Skeletal muscle tissue (tissue), 4 donors: ENCODE measurements around the gene PRKD1. TPM values are rescaled to one million over a fixed set of nuclear protein-coding genes. Genes with fewer than 3 reads are reported as not detected.
"Not testable (repeated sequence)": the region's sequence is repeated elsewhere in the genome, so short reads cannot be mapped to it uniquely, and the experiment has no call there.

ENCODE experiments used
- H3K27ac ChIP-seq: one replicate; pipeline ENCODE4 v1.7.0; 2013; ENCODE audit warnings: mild to moderate bottlenecking, low read depth, low read length, inconsistent platforms
- H3K27me3 ChIP-seq, 3 donors: one replicate each; pipeline ENCODE4 v1.7.0; 2013; ENCODE audit warnings: low read length in 3 of 3; ENCODE audit not compliant: control insufficient read depth in 3 of 3, insufficient read depth in 3 of 3
- H3K36me3 ChIP-seq, 3 donors: one replicate each; pipeline ENCODE4 v1.7.0; 2013; ENCODE audit warnings: low read length in 3 of 3; ENCODE audit not compliant: control insufficient read depth in 3 of 3, insufficient read depth in 3 of 3
- H3K4me1 ChIP-seq, 3 donors: one replicate each; pipeline ENCODE4 v1.7.0; 2013; ENCODE audit warnings: low read length in 3 of 3, mild to moderate bottlenecking in 3 of 3; ENCODE audit not compliant: control insufficient read depth in 3 of 3, insufficient read depth in 3 of 3
- H3K4me3 ChIP-seq, 3 donors: one replicate each; pipeline ENCODE4 v1.7.0; 2013; ENCODE audit warnings: low read length in 3 of 3
- H3K9ac ChIP-seq, 3 donors: one replicate each; pipeline ENCODE4 v1.7.0; 2013; ENCODE audit warnings: low read length in 3 of 3, mild to moderate bottlenecking in 3 of 3, moderate library complexity in 2 of 3, low read depth in 1 of 3
- H3K9me3 ChIP-seq, 3 donors: one replicate each; pipeline ENCODE4 v1.7.0; 2013; ENCODE audit warnings: low read length in 3 of 3; ENCODE audit not compliant: control insufficient read depth in 3 of 3
- total RNA-seq: library from RNA; depleted of rRNA; stranded (reverse); fragments of >200 nt; gene quantifications from one replicate; pipeline ENCODE4 v1.2.3, GENCODE V29; 2014
- donor health status: Osteomylitis.

The PRKD1 gene
- total RNA-seq, 1 donor from 2014 or later = 30.3 TPM

GRCh38 chr14:29712601-29713000 is 215.0 kb downstream of the PRKD1 start:
- H3K36me3 ChIP-seq = no peaks in the 10 kb centered on the region
- no peaks in the 10 kb centered on the region for H3K27me3 ChIP-seq
- no peak overlapping the region for H3K27ac ChIP-seq
- H3K9ac ChIP-seq = no peak overlapping the region
- H3K9me3 ChIP-seq = no peaks in the 10 kb centered on the region
- H3K4me3 ChIP-seq = no peak overlapping the region
- no peaks in the 10 kb centered on the region for H3K4me1 ChIP-seq

GRCh38 chr14:29710015-29710414 is 217.6 kb downstream of the PRKD1 start:
- H3K9ac ChIP-seq = no peak overlapping the region
- H3K27ac ChIP-seq = no peak overlapping the region
- no peaks in the 10 kb centered on the region for H3K36me3 ChIP-seq
- H3K27me3 ChIP-seq = no peaks in the 10 kb centered on the region
- H3K4me3 ChIP-seq = no peak overlapping the region
- H3K4me1 ChIP-seq = no peaks in the 10 kb centered on the region
- no peaks in the 10 kb centered on the region for H3K9me3 ChIP-seq

GRCh38 chr14:29709490-29709889 is 218.2 kb downstream of the PRKD1 start:
- Histone ChIP-seq H3K9me3 (no peaks in the 10 kb centered on the region), H3K27ac (no peak overlapping the region), H3K27me3 (no peaks in the 10 kb centered on the region), H3K4me1 (no peaks in the 10 kb centered on the region), H3K4me3 (no peak overlapping the region), H3K9ac (no peak overlapping the region), H3K36me3 (no peaks in the 10 kb centered on the region)

- Histone ChIP-seq H3K27me3 (no peaks in the 10 kb centered on the region), H3K36me3 (no peaks in the 10 kb centered on the region), H3K4me1 (no peaks in the 10 kb centered on the region), H3K9ac (no peak overlapping the region), H3K27ac (no peak overlapping the region), H3K9me3 (no peaks in the 10 kb centered on the region), H3K4me3 (no peak overlapping the region)
Observed at GRCh38 chr14:29706700-29707099, 220.9 kb downstream of the PRKD1 start.

GRCh38 chr14:29705801-29706200 is 221.8 kb downstream of the PRKD1 start:
- H3K36me3 ChIP-seq = no peaks in the 10 kb centered on the region
- H3K9me3 ChIP-seq = no peaks in the 10 kb centered on the region
- no peak overlapping the region for H3K9ac ChIP-seq
- H3K27me3 ChIP-seq = no peaks in the 10 kb centered on the region
- H3K4me3 ChIP-seq = no peak overlapping the region
- no peak overlapping the region for H3K27ac ChIP-seq
- no peaks in the 10 kb centered on the region for H3K4me1 ChIP-seq

GRCh38 chr14:29689597-29689996 is 238.1 kb downstream of the PRKD1 start:
- not testable (repeated sequence) for H3K27me3 ChIP-seq, H3K9me3 ChIP-seq, H3K4me3 ChIP-seq, H3K9ac ChIP-seq, H3K27ac ChIP-seq, H3K36me3 ChIP-seq, H3K4me1 ChIP-seq

- Histone ChIP-seq H3K27me3 (no peaks in the 10 kb centered on the region), H3K9me3 (peaks cover 0 to 2% (median 0%) of the 10 kb centered on the region in 3 donors), H3K27ac (no peak overlapping the region), H3K9ac (no peak overlapping the region), H3K4me1 (no peaks in the 10 kb centered on the region), H3K4me3 (no peak overlapping the region), H3K36me3 (no peaks in the 10 kb centered on the region)
Observed at GRCh38 chr14:29687866-29688265, 239.8 kb downstream of the PRKD1 start.

GRCh38 chr14:29687071-29687765 is 240.4 kb downstream of the PRKD1 start:
- Histone ChIP-seq H3K9me3 (peaks cover 0 to 2% (median 0%) of the 10 kb centered on the region in 3 donors), H3K4me1 (no peaks in the 10 kb centered on the region), H3K27me3 (no peaks in the 10 kb centered on the region), H3K36me3 (no peaks in the 10 kb centered on the region), H3K4me3 (no peak overlapping the region), H3K27ac (no peak overlapping the region), H3K9ac (no peak overlapping the region)

GRCh38 chr14:29684926-29685325 is 242.7 kb downstream of the PRKD1 start:
- Histone ChIP-seq H3K4me3 (no peak overlapping the region), H3K36me3 (no peaks in the 10 kb centered on the region), H3K27me3 (no peaks in the 10 kb centered on the region), H3K9me3 (peaks cover 0 to 2% (median 0%) of the 10 kb centered on the region in 3 donors), H3K27ac (no peak overlapping the region), H3K9ac (no peak overlapping the region), H3K4me1 (no peaks in the 10 kb centered on the region)

GRCh38 chr14:29682789-29683188 is 244.9 kb downstream of the PRKD1 start:
- Histone ChIP-seq H3K9me3 (no peaks in the 10 kb centered on the region), H3K4me3 (no peak overlapping the region), H3K36me3 (no peaks in the 10 kb centered on the region), H3K27ac (no peak overlapping the region), H3K4me1 (no peaks in the 10 kb centered on the region), H3K9ac (no peak overlapping the region), H3K27me3 (no peaks in the 10 kb centered on the region)
